Mesenchymal stem cell (in vitro differentiated cells and primary cell): Measurements from ENCODE around the gene GRIN2D. TPM values are rescaled to one million over a fixed set of nuclear protein-coding genes. Genes with fewer than 3 reads are reported as not detected.

Experiments
- DNase-seq: peaks from one replicate; pipeline ENCODE4 v3.0.0-alpha.2; 2013
- H2AFZ ChIP-seq: one replicate; pipeline ENCODE4 v1.6.1; 2013; ENCODE audit warnings: low read depth, mild to moderate bottlenecking, control low read depth, inconsistent platforms, low read length, moderate library complexity
- H2AK5ac ChIP-seq: 2 replicates; pipeline ENCODE4 v1.6.1; 2013; ENCODE audit warnings: low read length, moderate library complexity, mild to moderate bottlenecking, inconsistent platforms; ENCODE audit not compliant: severe bottlenecking
- H2BK120ac ChIP-seq: one replicate; pipeline ENCODE4 v1.6.1; 2013; ENCODE audit warnings: low read depth, mild to moderate bottlenecking, inconsistent platforms, low read length, moderate library complexity
- H2BK12ac ChIP-seq, 2 experiments: one replicate each; pipeline ENCODE4 v1.6.1; 2013; ENCODE audit warnings: inconsistent platforms in 2 of 2, low read length in 2 of 2, mild to moderate bottlenecking in 2 of 2, moderate library complexity in 2 of 2, control low read depth in 1 of 2
- H2BK15ac ChIP-seq: one replicate; pipeline ENCODE4 v1.6.1; 2013; ENCODE audit warnings: mild to moderate bottlenecking, low read depth, inconsistent platforms; ENCODE audit not compliant: poor library complexity, severe bottlenecking
- H2BK5ac ChIP-seq: 2 replicates; pipeline ENCODE4 v1.6.1; 2013; ENCODE audit warnings: low read depth, mild to moderate bottlenecking, low read length, control low read depth, inconsistent platforms; ENCODE audit not compliant: poor library complexity, severe bottlenecking
- H3K14ac ChIP-seq, 2 experiments: one replicate each; pipeline ENCODE4 v1.6.1; 2013; ENCODE audit warnings: inconsistent platforms in 2 of 2, low read length in 2 of 2, control low read depth in 1 of 2, mild to moderate bottlenecking in 1 of 2, moderate library complexity in 1 of 2
- H3K18ac ChIP-seq, 2 experiments: one replicate each; pipeline ENCODE4 v1.6.1; 2013; ENCODE audit warnings: inconsistent platforms in 2 of 2, low read length in 2 of 2, control low read depth in 1 of 2, low read depth in 1 of 2, mild to moderate bottlenecking in 1 of 2
- H3K23ac ChIP-seq, 2 experiments: one replicate each; pipeline ENCODE4 v1.6.1; 2013; ENCODE audit warnings: inconsistent platforms in 2 of 2, low read length in 2 of 2, mild to moderate bottlenecking in 2 of 2, moderate library complexity in 2 of 2, control low read depth in 1 of 2
- H3K27ac ChIP-seq: 2 replicates; pipeline ENCODE4 v1.5.1; 2013; ENCODE audit warnings: mild to moderate bottlenecking, moderate library complexity, low read length, control low read depth, inconsistent platforms; ENCODE audit not compliant: poor library complexity, severe bottlenecking
- H3K27me3 ChIP-seq, 2 experiments: 2 replicates each; pipeline versions ENCODE4 v1.6.1 to v1.7.0; 2013; ENCODE audit warnings: low read length in 2 of 2, mild to moderate bottlenecking in 2 of 2, moderate library complexity in 2 of 2, control low read depth in 1 of 2, inconsistent platforms in 1 of 2; ENCODE audit not compliant: control insufficient read depth in 1 of 2, insufficient read depth in 1 of 2
- H3K36me3 ChIP-seq, 2 experiments: 2 replicates each; pipeline versions ENCODE4 v1.6.1 to v1.7.0; 2013; ENCODE audit warnings: low read length in 2 of 2, control low read depth in 1 of 2, inconsistent platforms in 1 of 2, low read depth in 1 of 2, mild to moderate bottlenecking in 1 of 2; ENCODE audit not compliant: insufficient read depth in 2 of 2, control insufficient read depth in 1 of 2
- H3K4ac ChIP-seq, 2 experiments: one replicate each; pipeline ENCODE4 v1.6.1; 2013; ENCODE audit warnings: inconsistent platforms in 2 of 2, low read length in 2 of 2, mild to moderate bottlenecking in 2 of 2, moderate library complexity in 2 of 2, control low read depth in 1 of 2, low read depth in 1 of 2
- H3K4me1 ChIP-seq: 2 replicates; pipeline ENCODE4 v1.6.1; 2013; ENCODE audit warnings: low read depth, low read length, control low read depth; ENCODE audit not compliant: control insufficient read depth, insufficient read depth
- H3K4me2 ChIP-seq: 2 replicates; pipeline ENCODE4 v1.6.1; 2013; ENCODE audit warnings: low read length, mild to moderate bottlenecking, inconsistent platforms; ENCODE audit not compliant: poor library complexity, severe bottlenecking
- H3K4me3 ChIP-seq, 2 experiments: 2 replicates each; pipeline versions ENCODE4 v1.5.1 to v1.7.0; 2013; ENCODE audit warnings: low read length in 2 of 2, mild to moderate bottlenecking in 2 of 2, control low read depth in 1 of 2, low read depth in 1 of 2; ENCODE audit not compliant: insufficient read depth in 1 of 2
- H3K79me1 ChIP-seq: replicated peaks from 2 replicates; pipeline ENCODE4 v1.6.1; 2013; ENCODE audit warnings: mild to moderate bottlenecking, control low read depth, low read length, inconsistent platforms; ENCODE audit not compliant: poor library complexity, severe bottlenecking
- H3K9ac ChIP-seq: 2 replicates; pipeline ENCODE4 v1.7.0; 2013; ENCODE audit warnings: mild to moderate bottlenecking, low read length, moderate library complexity
- H3K9me3 ChIP-seq: 2 replicates; pipeline ENCODE4 v1.7.0; 2013; ENCODE audit warnings: mild to moderate bottlenecking, low read length; ENCODE audit not compliant: control insufficient read depth
- H4K8ac ChIP-seq: one replicate; pipeline ENCODE4 v1.6.1; 2013; ENCODE audit warnings: inconsistent platforms, mild to moderate bottlenecking, low read length, moderate library complexity
- H4K91ac ChIP-seq: one replicate; pipeline ENCODE4 v1.6.1; 2013; ENCODE audit warnings: mild to moderate bottlenecking, low read length, inconsistent platforms
- WGBS: methylation state at CpG from one replicate; pipeline ENCODE4 v1.1.7; 2013; ENCODE audit warnings: mixed read lengths; 5-methylcytosine and 5-hydroxymethylcytosine counted together
- polyA plus RNA-seq, 2 experiments: library from polyadenylated mRNA; stranded (reverse); fragments of 200-250 nt; gene quantifications; one replicate each; pipeline ENCODE4 v1.2.3, GENCODE V29; 2013

The GRIN2D gene
- 3.2 TPM for polyA plus RNA-seq (2013, experiment 1 of 2)
- 2.7 TPM for polyA plus RNA-seq (2013, experiment 2 of 2)

- peak within 1 kb of the TSS; percentile 78 to 84 for H3K18ac ChIP-seq
- H3K9ac ChIP-seq: peak within 1 kb of the TSS; percentile 54
- H2AFZ ChIP-seq: no peak within 1 kb of the TSS
- H3K4me1 ChIP-seq: peaks cover 42% of the 10 kb centered on the region
- H3K79me1 ChIP-seq: peaks cover 3% of the 10 kb centered on the region
- H3K4ac ChIP-seq: peak within 1 kb of the TSS; percentile 20 to 37
- peak within 1 kb of the TSS in 1 of 2 experiments; percentile 54 for H3K23ac ChIP-seq
- H3K36me3 ChIP-seq: peaks cover 8% of the 10 kb centered on the region in 2 experiments
- WGBS: 3% methylated on average over 24 of the region's 40 CpGs
- H3K9me3 ChIP-seq: no peaks in the 10 kb centered on the region
- peak within 1 kb of the TSS; percentile 74 for H4K91ac ChIP-seq
- peak within 1 kb of the TSS; percentile 80 for H3K4me2 ChIP-seq
- H2BK15ac ChIP-seq: peak within 1 kb of the TSS; percentile 55
- peak within 1 kb of the TSS; percentile 15 for H2BK120ac ChIP-seq
- H3K4me3 ChIP-seq: peak within 1 kb of the TSS; percentile 39 to 73
- H2BK5ac ChIP-seq: no peak within 1 kb of the TSS
- no peak within 1 kb of the TSS for H3K27ac ChIP-seq
- H3K27me3 ChIP-seq: peaks cover 33 to 34% of the 10 kb centered on the region in 2 experiments
- peak within 1 kb of the TSS; percentile 56 to 79 for H2BK12ac ChIP-seq
- DNase-seq: peak; percentile 66
- no peak within 1 kb of the TSS for H2AK5ac ChIP-seq
- peak within 1 kb of the TSS in 1 of 2 experiments; percentile 91 for H3K14ac ChIP-seq
- peak within 1 kb of the TSS; percentile 91 for H4K8ac ChIP-seq
Observed at GRCh38 chr19:48393559-48394330, at the start of gene GRIN2D. GRIN2D (plus strand) TSS chr19:48393668; CDS start chr19:48398393, 4,725 bp downstream.

- Histone ChIP-seq H3K36me3 (peaks cover 3 to 10% of the 10 kb centered on the region in 2 experiments), H2BK12ac (no peak overlapping the region), H2AK5ac (no peak overlapping the region), H3K18ac (no peak overlapping the region), H3K27me3 (no peaks in the 10 kb centered on the region), H2BK5ac (no peak overlapping the region), H2BK15ac (no peak overlapping the region), H2BK120ac (no peak overlapping the region), H4K8ac (no peak overlapping the region), H4K91ac (no peak overlapping the region), H3K4me2 (no peak overlapping the region), H3K4me1 (peaks cover 14% of the 10 kb centered on the region), H3K9me3 (no peaks in the 10 kb centered on the region), H3K23ac (no peak overlapping the region), H3K79me1 (no peaks in the 10 kb centered on the region), H3K4me3 (no peak overlapping the region), H3K9ac (no peak overlapping the region), H3K4ac (no peak overlapping the region), H3K14ac (no peak overlapping the region), H3K27ac (no peak overlapping the region), H2AFZ (no peak overlapping the region)
- 97% methylated on average over 6 of the region's 6 CpGs for WGBS
- no peak for DNase-seq
Observed at GRCh38 chr19:48344892-48345291, 48.6 kb upstream of the GRIN2D start.

GRCh38 chr19:48346191-48346590 lies 47.3 kb upstream of the GRIN2D start:
- Histone ChIP-seq H3K36me3 (peaks cover 3 to 10% of the 10 kb centered on the region in 2 experiments), H3K4me2 (no peak overlapping the region), H3K27ac (no peak overlapping the region), H3K18ac (no peak overlapping the region), H3K79me1 (no peaks in the 10 kb centered on the region), H3K4me1 (peaks cover 9% of the 10 kb centered on the region), H3K23ac (no peak overlapping the region), H2BK15ac (no peak overlapping the region), H3K14ac (no peak overlapping the region), H2BK5ac (no peak overlapping the region), H4K8ac (no peak overlapping the region), H3K27me3 (no peaks in the 10 kb centered on the region), H4K91ac (no peak overlapping the region), H2BK12ac (no peak overlapping the region), H3K9ac (no peak overlapping the region), H2BK120ac (no peak overlapping the region), H3K4me3 (no peak overlapping the region), H3K9me3 (no peaks in the 10 kb centered on the region), H2AFZ (no peak overlapping the region), H3K4ac (no peak overlapping the region), H2AK5ac (no peak overlapping the region)
- DNase-seq: no peak
- WGBS: 96% methylated on average over 2 of the region's 2 CpGs

GRCh38 chr19:48348045-48348444 lies 45.4 kb upstream of the GRIN2D start:
- no peak overlapping the region for H2BK120ac ChIP-seq
- H3K27ac ChIP-seq: no peak overlapping the region
- no peak for DNase-seq
- 90% methylated on average over 5 of the region's 5 CpGs for WGBS
- H2BK15ac ChIP-seq: no peak overlapping the region
- no peaks in the 10 kb centered on the region for H3K36me3 ChIP-seq
- H3K79me1 ChIP-seq: no peaks in the 10 kb centered on the region
- no peak overlapping the region for H3K4me2 ChIP-seq
- no peak overlapping the region for H2BK12ac ChIP-seq
- H3K9me3 ChIP-seq: no peaks in the 10 kb centered on the region
- H2AK5ac ChIP-seq: no peak overlapping the region
- H3K9ac ChIP-seq: no peak overlapping the region
- no peak overlapping the region for H4K8ac ChIP-seq
- no peak overlapping the region for H3K18ac ChIP-seq
- no peak overlapping the region for H3K23ac ChIP-seq
- H3K4ac ChIP-seq: no peak overlapping the region
- no peak overlapping the region for H2BK5ac ChIP-seq
- no peak overlapping the region for H3K4me3 ChIP-seq
- no peak overlapping the region for H3K14ac ChIP-seq
- peak overlapping the region; percentile 18 for H4K91ac ChIP-seq
- no peaks in the 10 kb centered on the region for H3K27me3 ChIP-seq
- H3K4me1 ChIP-seq: peaks cover 2% of the 10 kb centered on the region
- no peak overlapping the region for H2AFZ ChIP-seq
